Keratinocyte (primary cell): ENCODE measurements around the gene LMO2. TPM values are rescaled to one million over a fixed set of nuclear protein-coding genes. Genes with fewer than 3 reads are reported as not detected.

Experiments
- DNase-seq: peaks from one replicate; pipeline ENCODE4 v3.0.0-alpha.2; 2011; ENCODE audit warnings: low read depth, missing footprints, low spot score
- FAIRE-seq: peaks from 2 replicates; lab custom pipeline; 2011; peaks lifted over from hg19 to GRCh38; lab: Jason Lieb, UNC
- H2AFZ ChIP-seq: 2 replicates; pipeline ENCODE4 v1.6.0; 2012; ENCODE audit warnings: low read length, control low read depth, inconsistent platforms; ENCODE audit not compliant: control insufficient read depth
- H3K27ac ChIP-seq: 2 replicates; pipeline ENCODE4 v1.5.1; 2011; ENCODE audit warnings: low read length; ENCODE audit not compliant: control insufficient read depth, insufficient read depth
- H3K27me3 ChIP-seq: 3 replicates; pipeline ENCODE4 v1.6.0; 2011; ENCODE audit warnings: low read length; ENCODE audit not compliant: control insufficient read depth, insufficient read depth; ENCODE audit errors: extremely low read depth
- H3K36me3 ChIP-seq, 2 experiments: 2 replicates in 1 of 2; 3 replicates in 1 of 2; pipeline ENCODE4 v1.5.1; 2011; ENCODE audit warnings: low read length in 2 of 2, mild to moderate bottlenecking in 1 of 2; ENCODE audit not compliant: control insufficient read depth in 2 of 2, insufficient read depth in 2 of 2; ENCODE audit errors: extremely low read depth in 1 of 2
- H3K4me1 ChIP-seq: 3 replicates; pipeline ENCODE4 v1.5.1; 2011; ENCODE audit warnings: low read length; ENCODE audit not compliant: control insufficient read depth, insufficient read depth; ENCODE audit errors: extremely low read depth
- H3K4me2 ChIP-seq: 3 replicates; pipeline ENCODE4 v1.6.0; 2011; ENCODE audit warnings: low read depth, low read length; ENCODE audit not compliant: control insufficient read depth, insufficient read depth; ENCODE audit errors: extremely low read depth
- H3K4me3 ChIP-seq, 3 experiments: fragments of 200-600 bp in 1 of 3; sonication (generic) in 1 of 3; 2 replicates in 2 of 3; 3 replicates in 1 of 3; pipeline ENCODE4 v1.5.1; 2011 to 2016; ENCODE audit warnings: low read length in 3 of 3, mild to moderate bottlenecking in 3 of 3, control low read depth in 2 of 3, inconsistent platforms in 1 of 3, low read depth in 1 of 3, mixed read lengths in 1 of 3, mixed run types in 1 of 3, moderate library complexity in 1 of 3; ENCODE audit not compliant: control insufficient read depth in 2 of 3, insufficient read depth in 2 of 3; ENCODE audit errors: extremely low read depth in 1 of 3
- H3K79me2 ChIP-seq: 2 replicates; pipeline ENCODE4 v1.6.0; 2012; ENCODE audit warnings: low read length; ENCODE audit not compliant: control insufficient read depth, insufficient read depth
- H3K9ac ChIP-seq: 3 replicates; pipeline ENCODE4 v1.6.0; 2011; ENCODE audit warnings: low read length; ENCODE audit not compliant: control insufficient read depth, insufficient read depth; ENCODE audit errors: extremely low read depth
- H3K9me1 ChIP-seq: 3 replicates; pipeline ENCODE4 v1.6.0; 2011; ENCODE audit warnings: low read length; ENCODE audit not compliant: control insufficient read depth, insufficient read depth; ENCODE audit errors: extremely low read depth
- H3K9me3 ChIP-seq: 2 replicates; pipeline ENCODE4 v1.5.1; 2012; ENCODE audit warnings: low read depth, low read length; ENCODE audit not compliant: control insufficient read depth
- H4K20me1 ChIP-seq: 3 replicates; pipeline ENCODE4 v1.6.0; 2011; ENCODE audit warnings: low read length; ENCODE audit not compliant: control insufficient read depth, insufficient read depth; ENCODE audit errors: extremely low read depth
- CTCF ChIP-seq, 3 experiments: IDR thresholded peaks in 1 of 3; conservative IDR thresholded peaks in 1 of 3; optimal IDR thresholded peaks in 1 of 3; 2 replicates in 2 of 3; 3 replicates in 1 of 3; pipeline versions ENCODE3 to v1.5.1; 2011; ENCODE audit warnings: low read length in 3 of 3, mild to moderate bottlenecking in 3 of 3, moderate library complexity in 2 of 3, control low read depth in 1 of 3, inconsistent platforms in 1 of 3; ENCODE audit not compliant: insufficient read depth in 2 of 3; ENCODE audit errors: extremely low read depth in 1 of 3
- EZH2 ChIP-seq: IDR thresholded peaks from one replicate; pipeline ENCODE4 v1.6.1; 2012; ENCODE audit warnings: inconsistent platforms, mild to moderate bottlenecking, low read length, moderate library complexity
- dilution Hi-C: fragments of 300-500 bp; cut with MboI; formaldehyde crosslinking; loops from one replicate; pipeline ENCODE4 v1.7.0; 2020; ENCODE audit warnings: low sequenced_read_pairs; ENCODE audit not compliant: extremely low pct_ligation_motif_present
- polyA plus RNA-seq, 5 experiments: library from polyadenylated mRNA; depleted of rRNA in 3 of 5; stranded (reverse) in 3 of 5; stranded (forward) in 1 of 5; unstranded in 1 of 5; fragments of >200 nt; gene quantifications; 1 replicate in 1 of 5; 2 replicates in 3 of 5; 3 replicates in 1 of 5; pipeline versions ENCODE4 v1.2.1 to v1.2.3, GENCODE V29; 2011 to 2012; ENCODE audit warnings: missing spikeins in 2 of 5, low read depth in 1 of 5, low replicate concordance in 1 of 5

Gene LMO2
- polyA plus RNA-seq, 1 donor (not counting 4 experiments of a cell fraction or from before 2014, with no cell fraction given), result 1.1 TPM

- no peaks in the 10 kb centered on the region for H4K20me1 ChIP-seq
- H3K27me3 ChIP-seq, result peaks cover 45% of the 10 kb centered on the region
- no peak for TF ChIP-seq CTCF (optimal IDR thresholded peaks at IDR 0.05 in 1 of 3, IDR thresholded peaks at IDR 0.05 in 1 of 3, conservative IDR thresholded peaks at IDR 0.05 in 1 of 3; ENCODE audit: extremely low read depth in 1 of 3, insufficient read depth in 2 of 3, low read length in 3 of 3)
- TF ChIP-seq EZH2, result peak; percentile 87
- H3K9me3 ChIP-seq, result no peaks in the 10 kb centered on the region
- no peak overlapping the region for H2AFZ ChIP-seq
- H3K79me2 ChIP-seq, result no peaks in the 10 kb centered on the region
- no peak overlapping the region for H3K9ac ChIP-seq
- FAIRE-seq (no peak), DNase-seq (no peak)
- no peaks in the 10 kb centered on the region for H3K36me3 ChIP-seq
- H3K4me2 ChIP-seq, result peak overlapping the region; percentile 95
- no peak overlapping the region for H3K27ac ChIP-seq
- H3K4me3 ChIP-seq, result peak overlapping the region; percentile 12 to 73 (median 38)
- peaks cover 4% of the 10 kb centered on the region for H3K4me1 ChIP-seq
- no peaks in the 10 kb centered on the region for H3K9me1 ChIP-seq
- dilution Hi-C loops, result no loop called here
These were observed 23.0 kb downstream of the LMO2 start for GRCh38 chr11:33868647-33869461.

DNA sequence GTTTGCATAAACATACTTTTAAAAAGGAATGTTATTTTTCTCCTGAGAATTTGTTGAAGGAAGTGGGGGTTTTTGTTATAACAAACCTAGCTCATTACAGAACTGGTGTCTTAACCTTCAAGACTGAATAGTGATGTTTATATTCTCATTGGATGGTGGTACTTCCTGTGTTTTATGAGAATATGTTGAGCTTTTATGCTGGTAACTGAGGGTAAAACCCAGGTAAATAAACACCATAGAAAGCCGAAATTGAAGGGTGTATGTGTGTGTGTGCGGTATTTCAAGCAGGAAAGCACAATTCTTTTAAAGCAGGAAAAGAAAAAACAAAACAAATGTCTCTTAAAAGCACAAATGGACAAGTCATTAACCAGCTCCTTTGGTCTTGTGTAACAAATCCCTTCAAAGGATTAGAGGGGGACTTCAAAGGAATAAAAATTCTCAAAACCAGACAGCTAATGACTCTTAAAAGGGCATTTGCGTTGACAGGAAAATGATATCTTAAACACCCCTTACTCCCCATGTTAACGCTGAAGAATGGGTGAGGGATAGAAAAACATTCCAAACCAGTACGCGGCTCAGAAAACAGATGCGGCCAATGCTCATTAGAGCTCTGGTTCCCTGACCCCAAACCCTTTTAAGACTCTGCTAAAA is 23.8 kb downstream of the LMO2 start:
- TF ChIP-seq CTCF (optimal IDR thresholded peaks at IDR 0.05 in 1 of 3, IDR thresholded peaks at IDR 0.05 in 1 of 3, conservative IDR thresholded peaks at IDR 0.05 in 1 of 3; ENCODE audit: extremely low read depth in 1 of 3, insufficient read depth in 2 of 3, low read length in 3 of 3) (no peak), EZH2 (peak; percentile 93)
- Histone ChIP-seq H3K4me3 (no peak overlapping the region), H4K20me1 (no peaks in the 10 kb centered on the region), H3K36me3 (no peaks in the 10 kb centered on the region), H3K4me1 (peaks cover 4% of the 10 kb centered on the region), H2AFZ (no peak overlapping the region), H3K27me3 (peaks cover 52% of the 10 kb centered on the region), H3K9me1 (no peaks in the 10 kb centered on the region), H3K9ac (no peak overlapping the region), H3K4me2 (peak overlapping the region; percentile 71), H3K9me3 (no peaks in the 10 kb centered on the region), H3K79me2 (no peaks in the 10 kb centered on the region), H3K27ac (no peak overlapping the region)
- dilution Hi-C loops, result no loop called here
- DNase-seq (no peak), FAIRE-seq (no peak)
